Measurements from ENCODE around the gene TICRR.

GRCh38 chr15:89630974-89631901, 56.0 kb downstream of the TICRR start:
- no peak for TF ChIP-seq ATF3 (CRISPR knock-in tag; conservative IDR thresholded peaks at IDR 0.05)
- TF ChIP-seq, protein P1, sequence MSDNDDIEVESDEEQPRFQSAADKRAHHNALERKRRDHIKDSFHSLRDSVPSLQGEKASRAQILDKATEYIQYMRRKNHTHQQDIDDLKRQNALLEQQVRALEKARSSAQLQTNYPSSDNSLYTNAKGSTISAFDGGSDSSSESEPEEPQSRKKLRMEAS (CRISPR knock-in tag; IDR thresholded peaks at IDR 0.05) = no peak
- TF ChIP-seq ZNF281 (CRISPR knock-in tag; IDR thresholded peaks at IDR 0.05) = no peak
- no peak for TF ChIP-seq SP1 (CRISPR knock-in tag; conservative IDR thresholded peaks at IDR 0.05)
- TF ChIP-seq, protein P2, sequence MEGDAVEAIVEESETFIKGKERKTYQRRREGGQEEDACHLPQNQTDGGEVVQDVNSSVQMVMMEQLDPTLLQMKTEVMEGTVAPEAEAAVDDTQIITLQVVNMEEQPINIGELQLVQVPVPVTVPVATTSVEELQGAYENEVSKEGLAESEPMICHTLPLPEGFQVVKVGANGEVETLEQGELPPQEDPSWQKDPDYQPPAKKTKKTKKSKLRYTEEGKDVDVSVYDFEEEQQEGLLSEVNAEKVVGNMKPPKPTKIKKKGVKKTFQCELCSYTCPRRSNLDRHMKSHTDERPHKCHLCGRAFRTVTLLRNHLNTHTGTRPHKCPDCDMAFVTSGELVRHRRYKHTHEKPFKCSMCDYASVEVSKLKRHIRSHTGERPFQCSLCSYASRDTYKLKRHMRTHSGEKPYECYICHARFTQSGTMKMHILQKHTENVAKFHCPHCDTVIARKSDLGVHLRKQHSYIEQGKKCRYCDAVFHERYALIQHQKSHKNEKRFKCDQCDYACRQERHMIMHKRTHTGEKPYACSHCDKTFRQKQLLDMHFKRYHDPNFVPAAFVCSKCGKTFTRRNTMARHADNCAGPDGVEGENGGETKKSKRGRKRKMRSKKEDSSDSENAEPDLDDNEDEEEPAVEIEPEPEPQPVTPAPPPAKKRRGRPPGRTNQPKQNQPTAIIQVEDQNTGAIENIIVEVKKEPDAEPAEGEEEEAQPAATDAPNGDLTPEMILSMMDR (IDR thresholded peaks at IDR 0.05) = no peak
- TF ChIP-seq TCF7 (CRISPR knock-in tag; IDR thresholded peaks at IDR 0.05; ENCODE audit: low read depth) = no peak
- TF ChIP-seq, protein P3, sequence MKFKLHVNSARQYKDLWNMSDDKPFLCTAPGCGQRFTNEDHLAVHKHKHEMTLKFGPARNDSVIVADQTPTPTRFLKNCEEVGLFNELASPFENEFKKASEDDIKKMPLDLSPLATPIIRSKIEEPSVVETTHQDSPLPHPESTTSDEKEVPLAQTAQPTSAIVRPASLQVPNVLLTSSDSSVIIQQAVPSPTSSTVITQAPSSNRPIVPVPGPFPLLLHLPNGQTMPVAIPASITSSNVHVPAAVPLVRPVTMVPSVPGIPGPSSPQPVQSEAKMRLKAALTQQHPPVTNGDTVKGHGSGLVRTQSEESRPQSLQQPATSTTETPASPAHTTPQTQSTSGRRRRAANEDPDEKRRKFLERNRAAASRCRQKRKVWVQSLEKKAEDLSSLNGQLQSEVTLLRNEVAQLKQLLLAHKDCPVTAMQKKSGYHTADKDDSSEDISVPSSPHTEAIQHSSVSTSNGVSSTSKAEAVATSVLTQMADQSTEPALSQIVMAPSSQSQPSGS (CRISPR knock-in tag; IDR thresholded peaks at IDR 0.05; ENCODE audit: borderline replicate concordance, low read depth) = no peak
- TF ChIP-seq, protein P4, sequence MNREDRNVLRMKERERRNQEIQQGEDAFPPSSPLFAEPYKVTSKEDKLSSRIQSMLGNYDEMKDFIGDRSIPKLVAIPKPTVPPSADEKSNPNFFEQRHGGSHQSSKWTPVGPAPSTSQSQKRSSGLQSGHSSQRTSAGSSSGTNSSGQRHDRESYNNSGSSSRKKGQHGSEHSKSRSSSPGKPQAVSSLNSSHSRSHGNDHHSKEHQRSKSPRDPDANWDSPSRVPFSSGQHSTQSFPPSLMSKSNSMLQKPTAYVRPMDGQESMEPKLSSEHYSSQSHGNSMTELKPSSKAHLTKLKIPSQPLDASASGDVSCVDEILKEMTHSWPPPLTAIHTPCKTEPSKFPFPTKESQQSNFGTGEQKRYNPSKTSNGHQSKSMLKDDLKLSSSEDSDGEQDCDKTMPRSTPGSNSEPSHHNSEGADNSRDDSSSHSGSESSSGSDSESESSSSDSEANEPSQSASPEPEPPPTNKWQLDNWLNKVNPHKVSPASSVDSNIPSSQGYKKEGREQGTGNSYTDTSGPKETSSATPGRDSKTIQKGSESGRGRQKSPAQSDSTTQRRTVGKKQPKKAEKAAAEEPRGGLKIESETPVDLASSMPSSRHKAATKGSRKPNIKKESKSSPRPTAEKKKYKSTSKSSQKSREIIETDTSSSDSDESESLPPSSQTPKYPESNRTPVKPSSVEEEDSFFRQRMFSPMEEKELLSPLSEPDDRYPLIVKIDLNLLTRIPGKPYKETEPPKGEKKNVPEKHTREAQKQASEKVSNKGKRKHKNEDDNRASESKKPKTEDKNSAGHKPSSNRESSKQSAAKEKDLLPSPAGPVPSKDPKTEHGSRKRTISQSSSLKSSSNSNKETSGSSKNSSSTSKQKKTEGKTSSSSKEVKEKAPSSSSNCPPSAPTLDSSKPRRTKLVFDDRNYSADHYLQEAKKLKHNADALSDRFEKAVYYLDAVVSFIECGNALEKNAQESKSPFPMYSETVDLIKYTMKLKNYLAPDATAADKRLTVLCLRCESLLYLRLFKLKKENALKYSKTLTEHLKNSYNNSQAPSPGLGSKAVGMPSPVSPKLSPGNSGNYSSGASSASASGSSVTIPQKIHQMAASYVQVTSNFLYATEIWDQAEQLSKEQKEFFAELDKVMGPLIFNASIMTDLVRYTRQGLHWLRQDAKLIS (CRISPR knock-in tag; IDR thresholded peaks at IDR 0.05; ENCODE audit: borderline replicate concordance) = no peak

Data from WTC11 (cell line).